Osteoblast (primary cell): ENCODE data around the gene EIF2S1. TPM values are rescaled to one million over a fixed set of nuclear protein-coding genes. Genes with fewer than 3 reads are reported as not detected.
A peak's percentile ranks its signal among the peaks of the same experiment; 100 is the strongest.
"Not testable (repeated sequence)": the region's sequence is repeated elsewhere in the genome, so short reads cannot be mapped to it uniquely, and the experiment has no call there.

Experiments used
- DNase-seq: peaks from one replicate; pipeline ENCODE4 v3.0.0; 2011; ENCODE audit warnings: low spot score, mixed read lengths; ENCODE audit not compliant: insufficient read length; ENCODE audit errors: missing footprints
- H2AFZ ChIP-seq: 2 replicates; pipeline ENCODE4 v1.6.0; 2011; ENCODE audit warnings: mild to moderate bottlenecking, low read length
- H3K27ac ChIP-seq: 2 replicates; pipeline ENCODE4 v1.5.1; 2011; ENCODE audit warnings: mild to moderate bottlenecking, low read depth, low read length, moderate library complexity
- H3K27me3 ChIP-seq: 2 replicates; pipeline ENCODE4 v1.6.0; 2012; ENCODE audit warnings: mild to moderate bottlenecking, control low read depth, inconsistent platforms, low read length, moderate library complexity; ENCODE audit not compliant: insufficient read depth
- H3K36me3 ChIP-seq: 2 replicates; pipeline ENCODE4 v1.5.1; 2011; ENCODE audit warnings: mild to moderate bottlenecking, low read length, control low read depth, moderate library complexity; ENCODE audit not compliant: insufficient read depth
- H3K4me1 ChIP-seq: 2 replicates; pipeline ENCODE4 v1.5.1; 2011; ENCODE audit warnings: mild to moderate bottlenecking, low read length, control low read depth, moderate library complexity; ENCODE audit not compliant: insufficient read depth
- H3K4me2 ChIP-seq: 2 replicates; pipeline ENCODE4 v1.6.0; 2011; ENCODE audit warnings: mild to moderate bottlenecking, low read length; ENCODE audit not compliant: insufficient read depth
- H3K4me3 ChIP-seq: fragments of 200-600 bp; sonication (generic); 3 replicates; pipeline ENCODE4 v1.5.1; 2012; ENCODE audit warnings: mild to moderate bottlenecking, low read length, inconsistent platforms; ENCODE audit not compliant: insufficient read depth
- H3K79me2 ChIP-seq: 2 replicates; pipeline ENCODE4 v1.6.0; 2012; ENCODE audit warnings: mild to moderate bottlenecking, low read length, control low read depth, inconsistent platforms; ENCODE audit not compliant: insufficient read depth
- H3K9me3 ChIP-seq: 2 replicates; pipeline ENCODE4 v1.5.1; 2011; ENCODE audit warnings: low read depth, low read length, control low read depth
- H4K20me1 ChIP-seq: 2 replicates; pipeline ENCODE4 v1.6.0; 2012; ENCODE audit warnings: mild to moderate bottlenecking, low read length, control low read depth; ENCODE audit not compliant: insufficient read depth
- total RNA-seq: library from RNA; depleted of rRNA; stranded (reverse); fragments of >200 nt; gene quantifications from 2 replicates; pipeline ENCODE4 v1.2.3, GENCODE V29; 2012
- TF ChIP-seq, protein P1 (sequence below): IDR thresholded peaks from 2 replicates; pipeline ENCODE4 v1.5.1; 2011; ENCODE audit warnings: mild to moderate bottlenecking, low read depth, low read length, moderate library complexity; ENCODE audit errors: extremely low read depth

EIF2S1 gene
- total RNA-seq, 1 donor = 152 TPM

DNA sequence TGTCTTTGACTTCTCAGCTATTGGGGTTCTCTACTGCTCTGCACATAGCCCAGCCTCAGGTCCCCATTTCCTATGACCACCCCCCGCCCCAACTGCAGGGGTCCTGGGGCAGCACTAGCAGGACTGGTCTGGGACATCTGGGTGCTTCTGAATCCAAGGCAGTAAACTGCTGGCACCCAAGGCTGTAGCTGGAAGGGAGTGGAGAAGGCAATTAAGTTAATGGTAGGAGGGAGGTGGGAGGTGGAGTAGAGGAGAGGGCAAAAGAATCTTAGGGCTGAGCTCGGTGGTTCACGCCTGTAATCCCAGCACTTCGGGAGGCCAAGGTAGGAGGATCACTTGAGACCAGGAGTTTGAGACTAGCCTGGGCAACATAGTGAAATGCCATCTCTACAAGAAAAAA lies 40.3 kb downstream of the EIF2S1 start:
- H3K27ac ChIP-seq = no peak overlapping the region
- no peak for DNase-seq
- TF ChIP-seq, protein P1, sequence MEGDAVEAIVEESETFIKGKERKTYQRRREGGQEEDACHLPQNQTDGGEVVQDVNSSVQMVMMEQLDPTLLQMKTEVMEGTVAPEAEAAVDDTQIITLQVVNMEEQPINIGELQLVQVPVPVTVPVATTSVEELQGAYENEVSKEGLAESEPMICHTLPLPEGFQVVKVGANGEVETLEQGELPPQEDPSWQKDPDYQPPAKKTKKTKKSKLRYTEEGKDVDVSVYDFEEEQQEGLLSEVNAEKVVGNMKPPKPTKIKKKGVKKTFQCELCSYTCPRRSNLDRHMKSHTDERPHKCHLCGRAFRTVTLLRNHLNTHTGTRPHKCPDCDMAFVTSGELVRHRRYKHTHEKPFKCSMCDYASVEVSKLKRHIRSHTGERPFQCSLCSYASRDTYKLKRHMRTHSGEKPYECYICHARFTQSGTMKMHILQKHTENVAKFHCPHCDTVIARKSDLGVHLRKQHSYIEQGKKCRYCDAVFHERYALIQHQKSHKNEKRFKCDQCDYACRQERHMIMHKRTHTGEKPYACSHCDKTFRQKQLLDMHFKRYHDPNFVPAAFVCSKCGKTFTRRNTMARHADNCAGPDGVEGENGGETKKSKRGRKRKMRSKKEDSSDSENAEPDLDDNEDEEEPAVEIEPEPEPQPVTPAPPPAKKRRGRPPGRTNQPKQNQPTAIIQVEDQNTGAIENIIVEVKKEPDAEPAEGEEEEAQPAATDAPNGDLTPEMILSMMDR = no peak
- no peak overlapping the region for H3K4me2 ChIP-seq
- no peaks in the 10 kb centered on the region for H4K20me1 ChIP-seq
- H2AFZ ChIP-seq = no peak overlapping the region
- H3K4me3 ChIP-seq = no peak overlapping the region
- no peaks in the 10 kb centered on the region for H3K4me1 ChIP-seq
- no peaks in the 10 kb centered on the region for H3K36me3 ChIP-seq
- H3K79me2 ChIP-seq = no peaks in the 10 kb centered on the region
- no peaks in the 10 kb centered on the region for H3K27me3 ChIP-seq
- H3K9me3 ChIP-seq = no peaks in the 10 kb centered on the region

DNA sequence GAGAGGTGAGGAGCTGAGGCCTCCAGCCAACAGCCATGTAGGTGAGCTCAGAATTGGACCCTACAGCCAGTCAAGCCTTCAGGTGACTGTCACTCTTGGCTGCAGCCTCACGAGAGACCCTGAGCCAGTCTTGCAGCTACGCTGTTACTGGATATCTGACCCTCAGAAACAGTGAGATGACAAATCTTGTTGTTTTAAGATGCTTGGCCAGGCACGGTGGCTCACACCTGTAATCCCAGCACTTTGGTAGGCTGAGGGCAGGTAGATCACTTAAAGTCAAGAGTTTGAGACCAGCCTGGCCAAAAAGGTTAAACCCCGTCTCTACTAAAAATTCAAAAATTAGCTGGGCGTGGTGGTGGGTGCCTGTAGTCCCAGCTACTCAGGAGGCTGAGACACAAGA lies 45.6 kb downstream of the EIF2S1 start:
- Histone ChIP-seq H3K27me3 (no peaks in the 10 kb centered on the region), H3K79me2 (no peaks in the 10 kb centered on the region), H3K36me3 (no peaks in the 10 kb centered on the region), H3K4me1 (no peaks in the 10 kb centered on the region), H2AFZ (no peak overlapping the region), H3K4me3 (no peak overlapping the region), H4K20me1 (no peaks in the 10 kb centered on the region), H3K4me2 (no peak overlapping the region), H3K27ac (no peak overlapping the region), H3K9me3 (no peaks in the 10 kb centered on the region)
- no peak for DNase-seq
- TF ChIP-seq, protein P1 = no peak

DNA sequence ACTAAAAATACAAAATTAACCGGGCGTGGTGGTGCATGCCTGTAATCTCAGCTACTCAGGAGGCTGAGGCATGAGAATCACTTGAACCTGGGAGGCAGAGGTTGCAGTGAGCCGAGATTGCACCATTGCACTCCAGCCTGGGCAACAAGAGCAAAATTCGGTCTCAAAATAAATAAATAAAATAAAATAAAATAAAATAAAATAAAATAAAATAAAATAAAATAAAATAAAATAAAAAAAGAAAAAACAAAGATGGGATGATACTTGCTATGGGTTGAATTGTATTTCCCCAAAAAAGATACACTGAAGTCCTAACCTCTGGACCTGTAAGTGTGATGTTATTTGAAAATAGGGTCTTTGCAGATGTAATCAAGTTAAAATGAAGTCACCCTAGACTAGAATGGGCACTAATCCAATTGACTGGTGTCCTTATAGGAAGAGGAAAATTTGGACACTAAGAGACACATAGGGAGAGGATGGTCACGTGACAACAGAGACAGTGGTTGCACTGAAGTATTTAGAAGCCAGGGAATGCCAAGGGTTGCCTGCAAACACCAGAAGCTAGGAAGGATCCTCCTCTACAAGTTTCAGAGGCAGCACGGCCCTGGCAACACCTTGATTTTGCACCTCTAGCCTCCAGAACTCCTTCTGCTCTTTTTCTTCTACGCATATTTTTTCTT lies 48.1 kb downstream of the EIF2S1 start:
- H4K20me1 ChIP-seq, H3K9me3 ChIP-seq, H3K4me2 ChIP-seq, H3K27me3 ChIP-seq, H3K4me1 ChIP-seq, DNase-seq, H3K27ac ChIP-seq, H3K79me2 ChIP-seq, H2AFZ ChIP-seq, H3K36me3 ChIP-seq, H3K4me3 ChIP-seq: not testable (repeated sequence)

DNA sequence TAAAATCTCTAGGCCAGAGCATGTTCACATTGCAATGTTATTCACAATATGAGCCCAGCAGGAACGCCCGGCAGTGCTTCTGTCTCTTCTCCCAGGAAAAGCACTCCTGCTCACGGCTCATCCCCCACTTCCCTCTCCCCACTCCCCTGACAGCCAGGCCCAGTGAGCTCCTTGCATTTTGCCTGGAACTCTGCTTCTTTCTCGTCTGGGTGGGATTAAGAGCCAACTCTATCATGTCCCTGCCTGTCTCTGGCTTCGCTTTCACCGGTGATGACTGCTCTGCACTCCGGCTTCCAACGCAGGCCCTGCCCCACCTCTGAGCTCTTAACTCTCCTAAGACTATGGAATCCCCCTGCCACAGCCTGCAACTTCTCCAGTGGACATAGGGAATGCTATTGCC lies 49.3 kb downstream of the EIF2S1 start:
- TF ChIP-seq, protein P1 = no peak
- Histone ChIP-seq H3K27me3 (no peaks in the 10 kb centered on the region), H3K9me3 (no peaks in the 10 kb centered on the region), H3K4me1 (peaks cover 8% of the 10 kb centered on the region), H3K36me3 (no peaks in the 10 kb centered on the region), H3K4me2 (no peak overlapping the region), H4K20me1 (no peaks in the 10 kb centered on the region), H3K79me2 (no peaks in the 10 kb centered on the region), H3K27ac (no peak overlapping the region), H3K4me3 (no peak overlapping the region), H2AFZ (no peak overlapping the region)
- peak; percentile 19 for DNase-seq
